Ovary (tissue), 3 donors: ENCODE results near the gene SLC39A1.

Experiments
- EP300 ChIP-seq: sonication (generic); formaldehyde crosslinking; IDR thresholded peaks from one replicate; pipeline ENCODE4 v1.6.1; 2017; ENCODE audit warnings: antibody characterized with exemption
- POLR2A ChIP-seq: fragments of 450-650 bp; IDR thresholded peaks from one replicate; pipeline ENCODE4 v1.6.1; 2017; ENCODE audit warnings: antibody characterized with exemption, mild to moderate bottlenecking, moderate library complexity
- TF ChIP-seq, protein P1 (sequence below), 3 donors: fragments of 450-650 bp in 2 of 3; fragments of 200-600 bp in 1 of 3; IDR thresholded peaks; one replicate each; pipeline versions ENCODE4 v1.5.1 to v1.8.0; 2016 to 2022; ENCODE audit warnings: antibody characterized with exemption in 3 of 3, mild to moderate bottlenecking in 1 of 3
- donor health status: DM: no; HTN: no; CAD: no.

DNA sequence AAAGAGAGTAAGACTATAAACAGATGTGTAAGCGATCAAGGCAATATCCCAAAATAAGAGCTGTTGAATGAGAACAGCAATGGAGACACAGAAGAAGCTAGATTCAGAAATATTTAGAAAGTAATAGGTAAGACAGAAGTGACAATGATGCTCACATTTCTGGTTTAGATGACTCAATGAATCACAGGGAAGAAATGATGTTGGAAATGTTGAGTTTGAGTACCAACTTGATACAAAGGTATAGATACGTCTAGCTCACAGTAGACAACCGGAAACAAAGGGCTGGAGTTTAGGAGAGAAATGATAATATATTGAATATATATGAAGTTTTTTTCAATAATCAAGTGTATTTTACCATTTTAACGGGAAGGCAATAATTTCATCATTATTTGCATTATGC, 47.0 kb downstream of the SLC39A1 start:
- no peak for TF ChIP-seq POLR2A
- TF ChIP-seq, protein P1, sequence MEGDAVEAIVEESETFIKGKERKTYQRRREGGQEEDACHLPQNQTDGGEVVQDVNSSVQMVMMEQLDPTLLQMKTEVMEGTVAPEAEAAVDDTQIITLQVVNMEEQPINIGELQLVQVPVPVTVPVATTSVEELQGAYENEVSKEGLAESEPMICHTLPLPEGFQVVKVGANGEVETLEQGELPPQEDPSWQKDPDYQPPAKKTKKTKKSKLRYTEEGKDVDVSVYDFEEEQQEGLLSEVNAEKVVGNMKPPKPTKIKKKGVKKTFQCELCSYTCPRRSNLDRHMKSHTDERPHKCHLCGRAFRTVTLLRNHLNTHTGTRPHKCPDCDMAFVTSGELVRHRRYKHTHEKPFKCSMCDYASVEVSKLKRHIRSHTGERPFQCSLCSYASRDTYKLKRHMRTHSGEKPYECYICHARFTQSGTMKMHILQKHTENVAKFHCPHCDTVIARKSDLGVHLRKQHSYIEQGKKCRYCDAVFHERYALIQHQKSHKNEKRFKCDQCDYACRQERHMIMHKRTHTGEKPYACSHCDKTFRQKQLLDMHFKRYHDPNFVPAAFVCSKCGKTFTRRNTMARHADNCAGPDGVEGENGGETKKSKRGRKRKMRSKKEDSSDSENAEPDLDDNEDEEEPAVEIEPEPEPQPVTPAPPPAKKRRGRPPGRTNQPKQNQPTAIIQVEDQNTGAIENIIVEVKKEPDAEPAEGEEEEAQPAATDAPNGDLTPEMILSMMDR (IDR thresholded peaks at IDR 0.05): no peak
- TF ChIP-seq EP300: no peak
